Measurements from ENCODE around the gene RTKN2. TPM values are rescaled to one million over a fixed set of nuclear protein-coding genes. Genes with fewer than 3 reads are reported as not detected.
"Not testable (repeated sequence)": the region's sequence is repeated elsewhere in the genome, so short reads cannot be mapped to it uniquely, and the experiment has no call there.

Gene RTKN2
- total RNA-seq, 1 donor from 2014 or later: 0.05 TPM

- no peak for DNase-seq (ENCODE audit: low spot score)
- no peak for ATAC-seq
These were observed 8.6 kb downstream of the RTKN2 start for GRCh38 chr10:62259998-62260397.

DNA sequence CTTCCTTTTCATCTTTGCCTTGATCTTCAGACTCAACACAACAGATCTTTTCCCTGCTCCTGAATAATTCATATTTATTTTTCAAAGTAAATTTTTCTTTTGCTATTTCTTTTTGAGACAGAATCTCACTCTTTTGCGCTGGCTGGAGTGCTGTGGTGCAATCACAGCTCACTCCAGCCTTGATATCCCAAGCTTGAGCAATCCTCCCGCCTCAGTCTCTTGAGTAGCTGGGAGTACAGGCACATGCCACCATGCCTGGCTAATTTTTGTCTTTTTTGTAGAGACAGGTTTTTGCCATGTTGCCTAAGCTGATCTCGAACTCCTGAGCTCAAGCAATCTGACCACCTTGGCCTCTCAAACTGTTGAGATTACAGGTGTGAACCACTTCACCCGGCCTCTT, 9.2 kb downstream of the RTKN2 start:
- ATAC-seq (no peak), DNase-seq (ENCODE audit: low spot score) (no peak)

GRCh38 chr10:62258926-62259325, 9.7 kb downstream of the RTKN2 start:
- no peak for ATAC-seq
- DNase-seq (ENCODE audit: low spot score): no peak

- ATAC-seq (no peak), DNase-seq (ENCODE audit: low spot score) (no peak)
These were observed 14.9 kb downstream of the RTKN2 start for GRCh38 chr10:62253704-62254103.

DNA sequence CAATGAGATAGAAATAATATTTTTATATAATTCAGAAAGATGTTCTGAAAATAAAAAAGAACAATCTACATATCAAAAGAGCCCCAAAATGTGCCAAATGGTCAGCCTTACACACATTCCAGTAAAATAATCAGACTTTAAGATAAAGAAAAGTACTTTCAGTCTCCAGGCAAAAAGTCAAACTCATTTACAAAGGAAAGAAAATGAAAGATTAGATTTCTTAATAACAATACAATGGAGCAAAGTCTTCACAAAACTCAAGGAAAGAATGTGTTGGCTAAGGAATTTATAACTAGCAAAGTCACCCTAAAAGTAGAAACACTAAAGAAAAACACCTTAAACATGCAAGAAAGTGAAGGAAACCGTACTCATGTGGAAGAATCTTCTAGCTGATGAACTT, 16.6 kb downstream of the RTKN2 start:
- DNase-seq (ENCODE audit: low spot score): no peak
- ATAC-seq: no peak

DNA sequence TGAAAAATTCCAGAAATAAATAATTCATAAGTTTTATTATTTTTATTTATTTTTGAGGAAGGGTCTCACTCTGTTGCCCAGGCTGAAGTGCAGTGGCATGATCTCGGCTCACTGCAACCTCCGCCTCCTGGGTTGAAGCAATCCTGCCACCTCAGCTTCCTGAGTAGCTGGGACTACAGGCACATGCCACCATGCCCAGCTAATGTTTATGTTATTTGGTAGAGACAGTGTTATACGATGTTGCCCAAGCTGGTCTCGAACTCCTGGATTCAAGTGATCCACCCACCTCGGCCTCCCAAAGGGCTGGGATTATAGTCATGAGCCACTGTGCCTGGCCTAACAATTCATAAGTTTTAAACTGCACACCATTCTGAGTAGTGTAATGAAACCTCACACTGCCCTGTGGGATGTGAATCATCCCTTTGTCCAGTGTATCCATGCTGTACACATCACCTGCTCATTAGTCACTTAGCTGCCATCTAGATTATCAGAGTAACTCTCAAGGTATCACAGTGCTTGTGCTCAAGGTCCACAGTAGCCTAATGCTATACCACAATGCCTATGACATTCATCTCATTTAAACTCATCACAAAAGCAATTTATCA, 17.9 kb downstream of the RTKN2 start:
- ATAC-seq (no peak), DNase-seq (ENCODE audit: low spot score) (no peak)

GRCh38 chr10:62249957-62250356, 18.7 kb downstream of the RTKN2 start:
- ATAC-seq (no peak), DNase-seq (ENCODE audit: low spot score) (no peak)

DNA sequence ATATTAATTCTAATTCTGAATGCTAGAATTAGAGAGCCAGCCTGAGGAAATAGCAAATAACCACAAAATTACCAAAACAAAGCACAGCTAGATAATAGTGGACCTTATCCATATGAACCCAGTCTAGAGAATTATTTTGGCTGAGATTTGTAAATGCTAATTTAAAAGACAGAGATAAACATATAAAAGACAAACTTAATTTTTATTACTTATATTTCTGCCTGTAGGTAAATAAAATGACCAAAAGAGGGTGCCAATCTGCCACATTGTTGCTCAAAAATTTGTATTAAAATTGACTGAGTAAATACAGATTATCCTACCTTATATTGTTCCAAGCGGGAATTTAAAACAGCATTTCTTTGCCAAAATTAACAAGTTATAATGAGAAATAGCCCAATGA, 20.2 kb downstream of the RTKN2 start:
- no peak for DNase-seq (ENCODE audit: low spot score)

GRCh38 chr10:62244785-62245467, 23.7 kb downstream of the RTKN2 start:
- ATAC-seq: peak; percentile 97
- no peak for DNase-seq (ENCODE audit: low spot score)

More for the DNA sequence above, 20.2 kb downstream of the RTKN2 start:
- ATAC-seq: no peak

DNA sequence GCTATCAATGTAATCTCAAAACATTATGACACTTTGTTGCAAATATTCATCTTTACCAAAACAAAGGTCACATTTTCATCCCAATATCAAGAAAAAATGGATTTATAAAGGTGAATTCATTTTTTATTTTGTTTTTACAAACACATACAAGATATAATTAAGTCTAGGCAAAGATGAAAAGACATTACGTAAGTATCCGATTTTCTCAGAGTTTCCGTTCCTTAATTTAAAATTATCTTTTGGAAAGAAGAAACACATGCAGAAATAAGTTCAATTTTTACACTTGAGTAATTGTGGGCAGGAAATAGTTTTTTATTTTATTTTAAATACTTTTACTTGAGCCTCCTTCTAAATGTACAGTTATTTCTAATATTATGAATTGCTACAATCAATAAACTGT, 24.6 kb downstream of the RTKN2 start:
- DNase-seq (ENCODE audit: low spot score): no peak
- no peak for ATAC-seq

DNA sequence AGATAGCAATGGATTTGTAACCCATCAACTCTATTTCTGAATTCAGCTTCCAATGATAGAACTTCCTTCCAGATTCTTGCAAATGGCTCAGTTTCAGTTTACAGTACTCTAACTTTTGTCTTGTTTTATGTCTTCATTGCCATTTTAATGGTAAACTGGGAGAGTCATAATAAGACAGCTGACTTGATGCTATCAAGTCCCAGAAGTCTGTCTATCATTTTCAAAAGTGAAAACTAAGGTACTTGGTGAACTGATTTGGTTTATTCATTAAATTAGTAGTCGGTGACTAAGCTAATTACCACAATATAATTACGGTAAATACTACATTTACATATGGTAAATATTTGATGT, 25.0 kb downstream of the RTKN2 start:
- DNase-seq (ENCODE audit: low spot score): no peak
- ATAC-seq: no peak

DNA sequence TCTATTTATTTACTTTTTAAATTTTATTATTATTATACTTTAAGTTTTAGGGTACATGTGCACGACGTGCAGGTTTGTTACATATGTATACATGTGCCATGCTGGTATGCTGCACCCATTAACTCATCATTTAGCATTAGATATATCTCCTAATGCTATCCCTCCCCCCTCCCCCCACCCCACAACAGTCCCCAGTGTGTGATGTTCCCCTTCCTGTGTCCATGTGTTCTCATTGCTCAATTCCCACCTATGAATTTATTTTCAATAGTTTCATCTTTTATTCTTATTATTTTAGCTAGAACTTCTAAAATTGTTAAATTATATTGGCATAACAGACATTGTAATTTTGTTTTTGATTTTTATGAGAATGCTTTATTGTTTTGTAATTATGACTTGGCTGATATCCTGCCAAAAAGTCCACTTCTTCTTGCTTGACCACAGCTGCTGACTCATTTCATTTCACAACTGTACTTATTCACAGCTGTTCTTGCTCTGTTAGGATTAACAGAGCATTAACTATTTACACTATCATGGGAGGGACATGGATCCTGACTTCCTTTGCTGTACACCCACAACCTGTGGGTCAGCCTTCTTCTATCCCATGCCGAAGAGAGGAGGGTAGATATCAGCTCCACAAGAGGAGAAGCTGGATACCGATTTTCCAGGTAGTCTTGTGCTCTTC, 25.5 kb downstream of the RTKN2 start:
- peak; percentile 29 for ATAC-seq
- DNase-seq (ENCODE audit: low spot score): not testable (repeated sequence)

DNA sequence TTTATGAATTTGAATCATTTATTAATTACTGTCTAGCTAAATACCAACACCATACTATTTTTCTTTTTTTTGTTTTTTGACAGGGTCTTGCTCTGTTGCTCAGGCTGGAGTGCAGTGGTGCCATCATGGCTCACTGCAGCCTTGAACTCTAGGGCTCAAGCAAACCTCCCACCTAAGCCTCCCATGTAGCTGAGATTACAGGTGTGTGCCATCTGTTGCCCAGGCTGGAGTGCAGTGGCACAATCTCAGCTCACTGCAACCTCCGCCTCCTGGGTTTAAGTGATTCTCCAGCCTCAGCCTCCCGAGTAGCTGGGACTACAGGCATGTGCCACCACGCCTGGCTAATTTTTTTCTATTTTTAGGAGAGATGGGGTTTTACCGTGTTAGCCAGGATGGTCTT, 27.1 kb downstream of the RTKN2 start:
- DNase-seq (ENCODE audit: low spot score); ATAC-seq: not testable (repeated sequence)

GRCh38 chr10:62239994-62240393, 28.6 kb downstream of the RTKN2 start:
- DNase-seq (ENCODE audit: low spot score): no peak
- ATAC-seq: no peak

DNA sequence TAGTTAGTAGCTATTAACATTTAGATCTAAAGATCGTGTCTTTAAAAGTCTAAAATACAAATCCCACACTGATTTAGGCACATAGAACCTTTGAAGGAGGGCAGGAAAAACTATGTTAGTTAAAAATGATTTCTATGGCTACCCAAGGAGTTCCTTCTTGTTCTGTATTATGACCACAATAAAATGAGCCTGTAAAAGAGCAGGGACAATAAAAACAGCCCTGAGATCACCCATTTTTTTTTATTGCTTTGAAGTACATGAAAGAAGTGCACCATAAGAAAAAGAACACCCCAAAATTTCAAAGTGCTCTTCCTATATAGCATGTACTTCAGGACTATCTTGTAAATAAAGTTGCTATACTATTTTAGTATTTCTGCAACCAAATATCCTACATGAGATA, 29.8 kb downstream of the RTKN2 start:
- ATAC-seq: no peak
- DNase-seq (ENCODE audit: low spot score): no peak

- ATAC-seq (no peak), DNase-seq (ENCODE audit: low spot score) (no peak)
These were observed 30.7 kb downstream of the RTKN2 start for GRCh38 chr10:62237966-62238365.

- ATAC-seq (no peak), DNase-seq (ENCODE audit: low spot score) (no peak)
These were observed 31.1 kb downstream of the RTKN2 start for GRCh38 chr10:62237506-62237905.

DNA sequence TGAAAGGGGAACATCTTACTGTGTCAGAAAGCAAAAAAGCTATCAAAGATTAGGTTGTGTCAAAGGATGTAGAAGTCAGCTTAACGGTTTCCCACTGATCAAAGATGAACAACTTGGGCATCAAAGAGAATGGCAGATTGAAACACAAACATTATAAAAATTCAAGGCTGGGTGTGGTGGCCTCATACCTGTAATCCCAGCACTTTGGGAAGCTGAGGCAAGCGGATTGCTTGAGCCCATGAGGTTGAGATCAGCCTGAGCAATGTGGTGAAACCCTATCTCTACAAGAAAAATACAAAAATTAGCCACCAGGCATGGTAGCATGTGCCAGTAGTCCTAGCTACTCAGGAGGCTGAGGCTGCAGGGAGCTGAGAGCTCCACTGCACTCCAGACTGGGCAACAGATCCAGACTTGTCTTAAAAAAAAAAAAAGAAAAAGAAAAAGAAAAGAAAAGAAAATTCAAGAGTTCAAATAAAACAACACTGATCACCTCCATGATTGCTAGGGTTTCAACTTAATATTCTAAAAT, 34.5 kb downstream of the RTKN2 start:
- ATAC-seq: no peak

DNA sequence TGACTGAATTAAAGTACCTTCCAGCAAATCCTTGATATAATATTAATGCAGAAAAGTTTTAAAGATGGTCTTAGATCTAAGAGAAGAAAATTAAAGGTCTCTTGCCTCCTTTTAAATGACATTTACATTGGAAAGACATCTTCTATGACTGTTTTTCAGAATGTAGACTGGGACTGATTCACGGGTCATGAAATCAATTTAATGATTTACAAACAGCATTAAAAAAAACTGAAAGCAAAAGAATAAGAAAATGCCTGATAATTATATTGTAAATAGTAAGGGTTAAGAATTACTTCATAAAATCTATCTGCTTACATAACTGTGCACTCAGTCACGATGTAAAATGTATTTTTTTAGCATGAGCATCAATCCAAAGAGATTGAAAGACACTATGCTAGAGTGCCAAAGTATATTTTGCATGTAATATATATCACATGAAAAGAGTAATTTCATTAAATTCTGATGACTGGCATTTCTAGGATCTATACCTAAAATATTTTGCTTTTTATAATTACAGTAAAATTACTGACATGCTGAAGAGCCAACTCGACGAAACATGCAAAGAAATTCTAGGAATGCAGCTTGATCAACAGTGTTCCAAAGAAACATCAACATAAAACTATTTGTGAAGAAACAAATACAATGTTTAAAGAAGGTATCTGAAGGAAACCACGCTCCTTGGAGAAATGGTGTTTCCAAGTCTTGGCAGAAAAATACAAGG, 35.1 kb downstream of the RTKN2 start:
- ATAC-seq (no peak), DNase-seq (ENCODE audit: low spot score) (no peak)

More for the DNA sequence above, 34.5 kb downstream of the RTKN2 start:
- no peak for DNase-seq (ENCODE audit: low spot score)

DNA sequence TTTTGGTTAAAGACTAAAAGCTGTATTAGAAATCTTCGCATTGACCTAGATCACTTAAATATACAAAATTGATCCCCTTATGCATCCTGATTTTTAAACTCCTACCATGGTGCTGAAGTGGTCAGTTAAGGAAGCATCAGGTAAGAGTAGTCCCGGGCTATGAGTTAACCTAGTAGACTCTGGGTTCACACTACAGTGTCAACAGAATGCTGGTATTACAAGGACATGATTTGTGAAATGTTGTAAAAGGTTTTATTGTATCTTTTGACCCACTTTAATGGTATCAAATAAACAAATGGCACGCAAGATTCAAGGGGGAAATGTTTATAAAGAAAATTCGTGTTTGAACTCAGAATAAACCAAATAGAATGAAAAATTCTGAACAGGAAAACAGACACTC, 36.8 kb downstream of the RTKN2 start:
- ATAC-seq (no peak), DNase-seq (ENCODE audit: low spot score) (no peak)

DNA sequence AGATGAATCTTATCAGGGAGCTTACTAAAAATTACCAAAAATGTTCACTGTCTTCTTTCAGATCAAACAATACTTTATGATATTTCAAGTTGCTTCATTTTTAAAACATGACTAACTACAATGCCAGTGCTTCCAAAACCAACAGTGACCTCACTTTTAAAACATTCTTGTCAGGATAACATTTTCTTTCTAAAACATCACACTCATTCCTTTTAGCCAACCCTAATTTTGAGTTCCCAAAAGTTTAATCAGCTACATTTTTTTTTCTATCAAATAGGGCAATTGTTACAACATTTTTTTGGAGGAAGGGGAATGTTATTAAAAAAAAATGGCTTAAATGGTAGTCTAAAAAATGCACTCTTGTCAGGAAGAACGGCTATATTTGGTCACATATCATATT, 37.3 kb downstream of the RTKN2 start:
- ATAC-seq: no peak

More for the DNA sequence above, 37.3 kb downstream of the RTKN2 start:
- DNase-seq (ENCODE audit: low spot score): no peak
